AG10803 (cell line): Measurements from ENCODE around the gene KYNU.
"Not testable (repeated sequence)": the region's sequence is repeated elsewhere in the genome, so short reads cannot be mapped to it uniquely, and the experiment has no call there.

Experiments used
- DNase-seq: peaks from one replicate; pipeline ENCODE4 v3.0.0; 2010; ENCODE audit warnings: low read depth
- H3K4me3 ChIP-seq: 2 replicates; pipeline ENCODE4 v1.5.1; 2011; ENCODE audit warnings: mild to moderate bottlenecking, low read length, control low read depth
- TF ChIP-seq, protein P1 (sequence below): conservative IDR thresholded peaks from 2 replicates; pipeline ENCODE4 v1.5.1; 2011; ENCODE audit warnings: mild to moderate bottlenecking, low read length, control low read depth, inconsistent platforms

The KYNU gene

DNA sequence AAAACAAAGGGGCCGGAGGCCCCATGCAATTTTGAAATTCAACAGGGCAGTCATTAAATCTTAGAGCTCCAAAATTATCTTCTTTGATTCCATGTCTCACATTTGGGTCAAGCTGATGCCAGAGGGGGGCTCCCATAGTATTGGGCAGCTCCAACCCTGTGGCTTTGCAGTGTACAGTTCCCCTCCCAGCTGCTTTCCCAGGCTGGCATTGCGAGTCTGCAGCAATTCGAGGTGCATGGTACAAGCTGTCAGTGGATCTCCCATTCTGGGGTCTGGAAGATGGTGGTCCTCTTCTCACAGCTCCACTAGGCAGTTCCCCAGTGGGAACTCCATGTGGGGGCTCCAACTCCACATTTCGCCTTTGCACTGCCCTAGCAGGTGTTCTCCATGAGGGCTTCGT is 179.1 kb downstream of the KYNU start:
- DNase-seq, result no peak
- H3K4me3 ChIP-seq, result no peak overlapping the region
- TF ChIP-seq, protein P1, sequence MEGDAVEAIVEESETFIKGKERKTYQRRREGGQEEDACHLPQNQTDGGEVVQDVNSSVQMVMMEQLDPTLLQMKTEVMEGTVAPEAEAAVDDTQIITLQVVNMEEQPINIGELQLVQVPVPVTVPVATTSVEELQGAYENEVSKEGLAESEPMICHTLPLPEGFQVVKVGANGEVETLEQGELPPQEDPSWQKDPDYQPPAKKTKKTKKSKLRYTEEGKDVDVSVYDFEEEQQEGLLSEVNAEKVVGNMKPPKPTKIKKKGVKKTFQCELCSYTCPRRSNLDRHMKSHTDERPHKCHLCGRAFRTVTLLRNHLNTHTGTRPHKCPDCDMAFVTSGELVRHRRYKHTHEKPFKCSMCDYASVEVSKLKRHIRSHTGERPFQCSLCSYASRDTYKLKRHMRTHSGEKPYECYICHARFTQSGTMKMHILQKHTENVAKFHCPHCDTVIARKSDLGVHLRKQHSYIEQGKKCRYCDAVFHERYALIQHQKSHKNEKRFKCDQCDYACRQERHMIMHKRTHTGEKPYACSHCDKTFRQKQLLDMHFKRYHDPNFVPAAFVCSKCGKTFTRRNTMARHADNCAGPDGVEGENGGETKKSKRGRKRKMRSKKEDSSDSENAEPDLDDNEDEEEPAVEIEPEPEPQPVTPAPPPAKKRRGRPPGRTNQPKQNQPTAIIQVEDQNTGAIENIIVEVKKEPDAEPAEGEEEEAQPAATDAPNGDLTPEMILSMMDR, result no peak

DNA sequence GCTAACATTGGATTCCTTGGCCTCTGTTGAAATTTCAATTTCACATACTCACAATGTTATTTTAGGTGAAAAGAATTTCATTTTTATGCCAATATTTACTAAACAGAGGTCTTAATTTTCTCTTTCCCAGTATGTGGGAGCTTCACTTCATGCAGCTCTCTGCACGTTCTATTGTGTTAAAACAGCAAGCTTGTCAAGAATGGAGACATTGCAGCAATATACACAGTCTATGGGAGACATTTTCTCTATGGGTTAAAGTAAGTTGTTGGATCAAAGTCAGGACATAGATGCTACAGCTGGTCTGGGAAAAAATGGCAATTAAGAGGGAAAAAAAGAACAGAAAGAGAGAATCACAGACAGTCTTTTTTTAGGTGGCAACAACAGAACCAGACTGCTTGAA is 181.4 kb downstream of the KYNU start:
- no peak for DNase-seq
- TF ChIP-seq, protein P1, result no peak
- no peak overlapping the region for H3K4me3 ChIP-seq

DNA sequence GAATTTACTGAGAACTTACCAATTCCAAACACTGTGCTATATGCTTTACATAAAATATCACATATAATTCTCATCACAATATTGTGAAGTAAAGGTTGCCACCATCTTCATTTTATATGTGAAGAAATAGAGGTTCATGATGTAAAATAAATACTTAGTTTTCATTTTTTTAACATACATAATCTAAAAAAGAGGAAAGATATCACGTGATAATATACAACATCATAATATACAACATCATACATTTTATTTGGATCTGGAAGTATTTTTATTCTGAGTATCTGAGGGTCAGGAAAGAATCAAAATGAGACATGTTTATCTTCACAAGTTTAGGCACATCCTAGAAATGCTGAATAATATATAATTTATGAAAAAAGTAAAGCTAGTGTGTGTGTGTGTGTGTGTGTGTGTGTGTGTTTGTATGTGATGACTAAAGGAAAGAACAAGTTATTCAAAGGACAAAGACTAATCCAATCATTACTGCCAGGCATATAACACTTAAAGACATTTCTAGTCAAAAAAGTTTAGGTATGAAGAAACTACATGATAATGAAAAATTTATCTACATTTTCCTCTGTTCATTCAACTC is 186.2 kb downstream of the KYNU start:
- no peak for DNase-seq
- TF ChIP-seq, protein P1, result no peak
- H3K4me3 ChIP-seq, result no peak overlapping the region

DNA sequence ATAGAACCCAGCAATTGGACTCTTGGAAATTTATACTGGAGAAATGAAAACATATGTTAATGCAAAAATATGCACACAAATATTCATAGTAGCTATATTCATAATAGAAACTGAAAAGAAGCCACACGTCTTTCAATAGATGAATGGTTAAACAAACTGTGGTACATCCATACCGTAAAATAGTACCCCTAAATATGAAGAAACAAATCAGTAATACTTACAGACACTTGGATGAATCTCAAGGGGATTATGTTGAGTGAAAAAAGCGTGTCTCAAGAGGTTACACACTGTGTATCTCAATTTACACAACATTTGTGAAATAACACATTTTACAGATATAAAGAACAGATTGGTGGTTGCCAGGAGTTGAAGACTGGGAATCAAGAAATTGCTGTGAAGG is 190.6 kb downstream of the KYNU start:
- no peak for DNase-seq
- TF ChIP-seq, protein P1, result no peak
- H3K4me3 ChIP-seq, result no peak overlapping the region

GRCh38 chr2:143068509-143068908 is 191.0 kb downstream of the KYNU start:
- TF ChIP-seq, protein P1, result no peak
- DNase-seq, result no peak
- H3K4me3 ChIP-seq, result no peak overlapping the region

GRCh38 chr2:143070704-143071103 is 193.2 kb downstream of the KYNU start:
- no peak for DNase-seq
- TF ChIP-seq, protein P1, result no peak
- H3K4me3 ChIP-seq, result no peak overlapping the region

DNA sequence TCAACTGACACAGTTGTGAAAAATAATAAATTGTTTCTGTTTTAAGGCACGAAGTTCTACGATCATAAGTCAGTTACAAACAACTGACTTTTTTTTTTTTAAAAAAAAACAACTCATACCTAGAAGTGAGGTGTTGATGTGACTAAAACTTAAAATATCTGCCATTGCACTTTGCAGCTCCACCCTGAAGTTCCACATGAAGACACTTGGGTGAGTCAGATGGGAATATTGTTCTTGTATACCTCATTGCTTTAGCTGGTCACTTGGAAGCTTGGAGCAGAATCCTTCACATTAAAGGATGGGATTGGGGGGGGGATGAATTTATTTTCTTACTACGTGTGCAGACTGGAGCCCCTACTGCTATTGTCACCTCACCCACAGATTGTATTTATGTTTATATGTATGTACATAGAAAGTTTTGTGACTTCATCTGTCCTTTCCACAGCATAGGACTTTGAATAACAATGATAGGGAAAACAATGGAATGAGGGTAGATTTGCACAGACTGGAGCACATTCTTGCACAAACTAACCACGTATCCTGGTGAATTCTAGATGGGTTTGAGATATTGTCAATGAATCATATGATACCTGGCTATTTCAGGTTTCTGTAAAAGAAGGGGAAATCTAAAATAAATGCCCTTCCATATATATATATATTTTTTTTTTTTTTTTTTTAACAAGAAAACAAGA is 193.9 kb downstream of the KYNU start:
- DNase-seq, result no peak
- TF ChIP-seq, protein P1, result no peak

GRCh38 chr2:143074913-143075312 is 197.4 kb downstream of the KYNU start:
- not testable (repeated sequence) for DNase-seq, H3K4me3 ChIP-seq

More for the DNA sequence above, 193.9 kb downstream of the KYNU start:
- no peak overlapping the region for H3K4me3 ChIP-seq
